Hepatocyte (in vitro differentiated cells): ENCODE data around the gene CYGB. TPM values are rescaled to one million over a fixed set of nuclear protein-coding genes. Genes with fewer than 3 reads are reported as not detected.

Source experiments
- DNase-seq: peaks from one replicate; pipeline ENCODE4 v3.0.0-alpha.2; 2016; ENCODE audit warnings: low spot score
- H2AFZ ChIP-seq: fragments of 200-600 bp; sonication (generic); 2 replicates; pipeline ENCODE4 v1.6.0; 2016; ENCODE audit warnings: antibody characterized with exemption, mild to moderate bottlenecking
- H3K27ac ChIP-seq: fragments of 200-600 bp; sonication (generic); 2 replicates; pipeline ENCODE4 v1.5.1; 2016; ENCODE audit warnings: mild to moderate bottlenecking
- H3K27me3 ChIP-seq: fragments of 200-600 bp; sonication (generic); 2 replicates; pipeline ENCODE4 v1.6.1; 2016
- H3K36me3 ChIP-seq: fragments of 200-600 bp; sonication (generic); replicated peaks from 2 replicates; pipeline ENCODE4 v1.5.1; 2016; ENCODE audit warnings: low read depth; ENCODE audit not compliant: insufficient read depth
- H3K4me1 ChIP-seq: fragments of 200-600 bp; sonication (generic); 2 replicates; pipeline ENCODE4 v1.5.1; 2016; ENCODE audit warnings: mild to moderate bottlenecking, moderate library complexity; ENCODE audit not compliant: insufficient read depth
- H3K4me2 ChIP-seq: fragments of 200-600 bp; sonication (generic); 2 replicates; pipeline ENCODE4 v1.6.0; 2016
- H3K4me3 ChIP-seq: fragments of 200-600 bp; sonication (generic); 2 replicates; pipeline ENCODE4 v1.5.1; 2016; ENCODE audit warnings: mild to moderate bottlenecking
- H3K79me2 ChIP-seq: fragments of 200-600 bp; sonication (generic); 2 replicates; pipeline ENCODE4 v1.6.0; 2017; ENCODE audit warnings: mild to moderate bottlenecking
- H3K9me2 ChIP-seq: fragments of 200-600 bp; sonication (generic); replicated peaks from 2 replicates; pipeline ENCODE4 v1.6.0; 2017; ENCODE audit warnings: mild to moderate bottlenecking; ENCODE audit not compliant: insufficient read depth
- H3K9me3 ChIP-seq: fragments of 200-600 bp; sonication (generic); 2 replicates; pipeline ENCODE4 v1.5.1; 2016; ENCODE audit warnings: low read depth, mild to moderate bottlenecking
- H4K20me1 ChIP-seq: fragments of 200-600 bp; sonication (generic); 2 replicates; pipeline ENCODE4 v1.6.0; 2016; ENCODE audit warnings: mild to moderate bottlenecking; ENCODE audit not compliant: insufficient read depth, poor library complexity, severe bottlenecking
- CTCF ChIP-seq: fragments of 200-600 bp; sonication (generic); IDR thresholded peaks from 2 replicates; pipeline ENCODE4 v1.5.1; 2016; ENCODE audit warnings: antibody characterized with exemption, mild to moderate bottlenecking; ENCODE audit not compliant: poor library complexity
- EZH2 ChIP-seq: fragments of 200-600 bp; sonication (generic); IDR thresholded peaks from 2 replicates; pipeline ENCODE4 v1.6.1; 2016; ENCODE audit warnings: antibody characterized with exemption, mild to moderate bottlenecking, borderline replicate concordance
- EZH2phosphoT487 ChIP-seq: fragments of 200-600 bp; sonication (generic); IDR thresholded peaks from one replicate; pipeline ENCODE4 v1.6.1; 2018; ENCODE audit warnings: antibody characterized with exemption, mild to moderate bottlenecking, low read depth, moderate library complexity; ENCODE audit not compliant: unreplicated experiment, severe bottlenecking
- WGBS: methylation state at CpG from one replicate; pipeline ENCODE4 v1.1.6; 2016; ENCODE audit warnings: low lambda C conversion rate; ENCODE audit errors: missing lambda C conversion rate; 5-methylcytosine and 5-hydroxymethylcytosine counted together
- polyA plus RNA-seq: library from polyadenylated mRNA; unstranded; fragments of >200 nt; fragmentation: Nextera tagmentation; extraction: Ambion mirVana; gene quantifications from 2 replicates; pipeline ENCODE4 v1.2.1, GENCODE V29; 2016
- total RNA-seq: library from RNA; depleted of rRNA; stranded (reverse); fragments of >200 nt; gene quantifications from 2 replicates; pipeline ENCODE4 v1.2.3, GENCODE V29; 2014

Gene CYGB
- total and polyA plus RNA-seq, 2 experiments from 2014 or later, result 7.8 to 13.8 TPM

- DNase-seq, result peak; percentile 2
- Histone ChIP-seq H3K4me2 (no peak overlapping the region), H3K4me1 (peaks cover 29% of the 10 kb centered on the region), H3K27me3 (peaks cover 28% of the 10 kb centered on the region), H4K20me1 (no peaks in the 10 kb centered on the region), H3K4me3 (no peak overlapping the region), H2AFZ (no peak overlapping the region), H3K27ac (no peak overlapping the region), H3K79me2 (no peaks in the 10 kb centered on the region), H3K9me2 (no peaks in the 10 kb centered on the region), H3K36me3 (no peaks in the 10 kb centered on the region), H3K9me3 (no peaks in the 10 kb centered on the region)
- no peak for TF ChIP-seq CTCF
- TF ChIP-seq EZH2, result no peak
- no peak for TF ChIP-seq EZH2phosphoT487
- WGBS, result 96% methylated on average over 9 of the region's 9 CpGs
Observed at GRCh38 chr17:76538941-76539570, 1.5 kb upstream of the CYGB start.

DNA sequence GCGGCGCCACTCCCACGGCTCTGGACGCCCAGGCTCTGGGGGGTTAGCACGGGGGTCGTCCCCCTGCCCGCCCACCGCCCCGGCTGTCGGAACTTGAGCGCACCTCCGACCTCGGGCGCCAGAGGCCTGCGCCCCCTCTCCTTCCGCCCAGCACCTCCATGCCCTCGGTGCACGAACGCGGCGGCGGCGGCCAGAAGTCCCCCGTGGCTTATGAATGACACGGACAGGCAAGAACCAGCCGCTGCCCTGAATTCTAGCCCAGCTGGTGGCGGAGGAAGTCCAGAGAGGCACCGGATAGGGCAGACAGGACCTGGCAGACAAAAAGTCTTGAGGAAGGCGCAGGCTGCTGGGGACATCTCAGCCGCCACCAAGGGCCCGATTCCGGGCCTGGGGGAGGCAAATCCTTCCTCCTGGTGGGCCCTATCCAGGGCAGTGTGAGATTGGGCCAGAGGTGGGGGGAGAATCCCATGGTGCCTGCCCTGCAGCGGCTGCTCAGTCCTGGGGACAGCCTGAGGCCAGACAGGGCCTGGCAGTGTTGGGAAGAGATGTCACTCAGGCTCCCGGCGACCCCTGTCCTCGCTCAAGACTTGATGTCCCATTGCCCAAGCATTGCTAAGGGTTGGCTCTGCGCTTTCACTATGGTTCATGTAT lies 897 bp upstream of the CYGB start:
- TF ChIP-seq EZH2, result peak; percentile 71
- TF ChIP-seq CTCF, result no peak
- Histone ChIP-seq H3K79me2 (no peaks in the 10 kb centered on the region), H3K9me2 (no peaks in the 10 kb centered on the region), H3K4me1 (peaks cover 26% of the 10 kb centered on the region), H3K4me3 (peak overlapping the region; percentile 29), H4K20me1 (no peaks in the 10 kb centered on the region), H3K27me3 (peaks cover 28% of the 10 kb centered on the region), H3K9me3 (no peaks in the 10 kb centered on the region), H2AFZ (peak overlapping the region; percentile 15), H3K36me3 (no peaks in the 10 kb centered on the region), H3K4me2 (peak overlapping the region; percentile 88), H3K27ac (no peak overlapping the region)
- DNase-seq, result peak; percentile 21
- WGBS, result 26% methylated on average over 26 of the region's 37 CpGs

GRCh38 chr17:76537288-76537577 lies 276 bp downstream of the CYGB start:
- Histone ChIP-seq H4K20me1 (no peaks in the 10 kb centered on the region), H3K36me3 (no peaks in the 10 kb centered on the region), H3K27ac (no peak overlapping the region), H3K4me2 (peak overlapping the region; percentile 88), H3K9me2 (no peaks in the 10 kb centered on the region), H3K4me1 (peaks cover 35% of the 10 kb centered on the region), H2AFZ (no peak overlapping the region), H3K4me3 (no peak overlapping the region), H3K27me3 (peaks cover 28% of the 10 kb centered on the region), H3K79me2 (no peaks in the 10 kb centered on the region), H3K9me3 (no peaks in the 10 kb centered on the region)
- DNase-seq, result no peak
- 9% methylated on average over 22 of the region's 26 CpGs for WGBS
- TF ChIP-seq CTCF (no peak), EZH2phosphoT487 (no peak), EZH2 (no peak)
